ENCODE measurements around the gene PMM2.

Gene PMM2

DNA sequence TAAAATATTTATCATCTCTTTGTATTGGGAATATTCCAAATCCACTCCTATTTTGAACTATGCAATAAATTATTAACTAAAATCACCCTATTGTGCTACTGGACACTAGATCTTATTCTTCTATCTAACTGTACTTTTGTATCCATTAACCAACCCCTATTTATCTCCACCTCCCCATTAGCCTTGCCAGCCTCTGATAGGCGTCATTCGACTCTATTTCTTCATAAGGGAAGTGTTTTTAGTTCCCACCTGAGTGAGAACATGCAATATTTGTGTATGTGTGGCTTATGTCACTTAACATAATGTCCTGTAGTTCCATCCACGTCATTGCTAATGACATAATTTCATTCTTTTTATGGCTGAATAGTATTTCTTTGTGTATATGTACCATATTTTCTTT is 24.1 kb upstream of the PMM2 start:
- no peaks in the 10 kb centered on the region for H3K79me2 ChIP-seq (ENCODE audit: insufficient read depth, low read length)
- no peaks in the 10 kb centered on the region for H3K36me3 ChIP-seq (ENCODE audit: insufficient read depth, low read length)
- H3K4me2 ChIP-seq (ENCODE audit: low read length): no peak overlapping the region
- no peak overlapping the region for H3K9ac ChIP-seq (ENCODE audit: low read length)
- no peaks in the 10 kb centered on the region for H3F3A ChIP-seq (ENCODE audit: insufficient read depth, low read length)
- no peak overlapping the region for H2AFZ ChIP-seq (ENCODE audit: low read length)
- H3K27ac ChIP-seq (ENCODE audit: low read depth, low read length, poor library complexity, severe bottlenecking): no peak overlapping the region
- H3K9me3 ChIP-seq (ENCODE audit: low read length): no peaks in the 10 kb centered on the region
- H4K20me1 ChIP-seq (ENCODE audit: insufficient read depth, low read length): no peaks in the 10 kb centered on the region
- no peaks in the 10 kb centered on the region for H3K27me3 ChIP-seq (ENCODE audit: insufficient read depth, low read length)
- no peak overlapping the region for H3K4me3 ChIP-seq (ENCODE audit: low read depth, low read length, poor library complexity, severe bottlenecking)
- H3K9me2 ChIP-seq (ENCODE audit: low read depth, low read length): no peaks in the 10 kb centered on the region
- no peaks in the 10 kb centered on the region for H3K4me1 ChIP-seq (ENCODE audit: insufficient read depth, low read length, severe bottlenecking)
- TF ChIP-seq EZH2 (IDR thresholded peaks at IDR 0.05; ENCODE audit: borderline replicate concordance, low read length): no peak
- TF ChIP-seq, protein P1, sequence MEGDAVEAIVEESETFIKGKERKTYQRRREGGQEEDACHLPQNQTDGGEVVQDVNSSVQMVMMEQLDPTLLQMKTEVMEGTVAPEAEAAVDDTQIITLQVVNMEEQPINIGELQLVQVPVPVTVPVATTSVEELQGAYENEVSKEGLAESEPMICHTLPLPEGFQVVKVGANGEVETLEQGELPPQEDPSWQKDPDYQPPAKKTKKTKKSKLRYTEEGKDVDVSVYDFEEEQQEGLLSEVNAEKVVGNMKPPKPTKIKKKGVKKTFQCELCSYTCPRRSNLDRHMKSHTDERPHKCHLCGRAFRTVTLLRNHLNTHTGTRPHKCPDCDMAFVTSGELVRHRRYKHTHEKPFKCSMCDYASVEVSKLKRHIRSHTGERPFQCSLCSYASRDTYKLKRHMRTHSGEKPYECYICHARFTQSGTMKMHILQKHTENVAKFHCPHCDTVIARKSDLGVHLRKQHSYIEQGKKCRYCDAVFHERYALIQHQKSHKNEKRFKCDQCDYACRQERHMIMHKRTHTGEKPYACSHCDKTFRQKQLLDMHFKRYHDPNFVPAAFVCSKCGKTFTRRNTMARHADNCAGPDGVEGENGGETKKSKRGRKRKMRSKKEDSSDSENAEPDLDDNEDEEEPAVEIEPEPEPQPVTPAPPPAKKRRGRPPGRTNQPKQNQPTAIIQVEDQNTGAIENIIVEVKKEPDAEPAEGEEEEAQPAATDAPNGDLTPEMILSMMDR (IDR thresholded peaks at IDR 0.05; ENCODE audit: low read length): no peak

DNA sequence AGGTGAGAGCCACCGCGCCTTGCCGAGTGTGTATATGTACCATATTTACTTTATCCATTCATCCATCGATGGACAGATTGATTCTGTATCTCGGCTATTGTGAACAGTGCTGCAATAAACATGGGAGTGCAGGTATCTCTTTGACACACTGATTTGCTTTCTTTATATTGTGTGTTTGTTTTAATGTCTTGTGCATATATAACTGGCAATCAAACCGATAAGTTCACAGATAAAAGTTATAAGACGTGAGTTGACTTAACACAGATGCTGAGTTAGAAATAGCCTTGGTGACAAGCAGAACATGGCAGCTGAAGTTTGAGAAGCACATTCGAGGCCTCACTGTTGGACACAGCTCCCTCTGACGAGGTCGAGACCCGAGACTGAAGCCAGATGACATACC is 23.4 kb upstream of the PMM2 start:
- no peaks in the 10 kb centered on the region for H3K9me2 ChIP-seq (ENCODE audit: low read depth, low read length)
- H3K27me3 ChIP-seq (ENCODE audit: insufficient read depth, low read length): no peaks in the 10 kb centered on the region
- H3K27ac ChIP-seq (ENCODE audit: low read depth, low read length, poor library complexity, severe bottlenecking): no peak overlapping the region
- no peak overlapping the region for H2AFZ ChIP-seq (ENCODE audit: low read length)
- H3K9me3 ChIP-seq (ENCODE audit: low read length): no peaks in the 10 kb centered on the region
- no peaks in the 10 kb centered on the region for H3K79me2 ChIP-seq (ENCODE audit: insufficient read depth, low read length)
- no peaks in the 10 kb centered on the region for H3F3A ChIP-seq (ENCODE audit: insufficient read depth, low read length)
- no peak overlapping the region for H3K4me2 ChIP-seq (ENCODE audit: low read length)
- H3K9ac ChIP-seq (ENCODE audit: low read length): no peak overlapping the region
- no peaks in the 10 kb centered on the region for H3K4me1 ChIP-seq (ENCODE audit: insufficient read depth, low read length, severe bottlenecking)
- H3K4me3 ChIP-seq (ENCODE audit: low read depth, low read length, poor library complexity, severe bottlenecking): no peak overlapping the region
- H4K20me1 ChIP-seq (ENCODE audit: insufficient read depth, low read length): no peaks in the 10 kb centered on the region
- TF ChIP-seq EZH2 (IDR thresholded peaks at IDR 0.05; ENCODE audit: borderline replicate concordance, low read length): no peak
- TF ChIP-seq, protein P1 (IDR thresholded peaks at IDR 0.05; ENCODE audit: low read length): no peak
- H3K36me3 ChIP-seq (ENCODE audit: insufficient read depth, low read length): no peaks in the 10 kb centered on the region

DNA sequence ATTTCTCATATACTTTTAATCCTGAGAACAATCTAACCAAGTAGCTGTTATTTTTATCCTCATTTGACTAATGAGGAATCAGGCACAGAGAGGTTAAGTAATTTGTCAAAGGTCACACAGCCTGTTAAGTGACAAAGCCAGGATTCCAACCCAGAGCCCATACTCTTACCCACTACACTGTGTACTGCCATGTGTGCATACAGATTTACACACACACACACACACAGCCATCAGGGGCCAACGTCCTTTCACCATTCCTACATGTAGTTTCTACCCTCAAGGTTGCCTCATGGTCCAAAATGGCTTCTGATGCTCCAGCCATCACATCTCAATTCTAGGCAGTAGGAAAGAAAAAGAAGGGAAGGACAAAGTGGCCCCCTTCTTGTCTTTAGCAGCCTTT is 22.3 kb upstream of the PMM2 start:
- H2AFZ ChIP-seq (ENCODE audit: low read length): no peak overlapping the region
- no peaks in the 10 kb centered on the region for H3K36me3 ChIP-seq (ENCODE audit: insufficient read depth, low read length)
- no peaks in the 10 kb centered on the region for H3K9me2 ChIP-seq (ENCODE audit: low read depth, low read length)
- no peak overlapping the region for H3K27ac ChIP-seq (ENCODE audit: low read depth, low read length, poor library complexity, severe bottlenecking)
- no peaks in the 10 kb centered on the region for H3F3A ChIP-seq (ENCODE audit: insufficient read depth, low read length)
- no peak for TF ChIP-seq EZH2 (IDR thresholded peaks at IDR 0.05; ENCODE audit: borderline replicate concordance, low read length)
- TF ChIP-seq, protein P1 (IDR thresholded peaks at IDR 0.05; ENCODE audit: low read length): no peak
- no peaks in the 10 kb centered on the region for H4K20me1 ChIP-seq (ENCODE audit: insufficient read depth, low read length)
- no peak overlapping the region for H3K9ac ChIP-seq (ENCODE audit: low read length)
- H3K4me2 ChIP-seq (ENCODE audit: low read length): no peak overlapping the region
- H3K4me3 ChIP-seq (ENCODE audit: low read depth, low read length, poor library complexity, severe bottlenecking): no peak overlapping the region
- no peaks in the 10 kb centered on the region for H3K4me1 ChIP-seq (ENCODE audit: insufficient read depth, low read length, severe bottlenecking)
- no peaks in the 10 kb centered on the region for H3K9me3 ChIP-seq (ENCODE audit: low read length)
- peaks cover 6% of the 10 kb centered on the region; the same call in 1 of the 2 replicates for H3K27me3 ChIP-seq (ENCODE audit: insufficient read depth, low read length)
- H3K79me2 ChIP-seq (ENCODE audit: insufficient read depth, low read length): no peaks in the 10 kb centered on the region

Data from OCI-LY1 (cell line).